NCI-H460 (cell line): Measurements from ENCODE around the gene CTSO. TPM values are rescaled to one million over a fixed set of nuclear protein-coding genes. Genes with fewer than 3 reads are reported as not detected.
"Not testable (repeated sequence)": the region's sequence is repeated elsewhere in the genome, so short reads cannot be mapped to it uniquely, and the experiment has no call there.

Experiments
- DNase-seq: peaks from one replicate; pipeline ENCODE4 v3.0.0-alpha.2; 2016; ENCODE audit warnings: low read depth; ENCODE audit errors: extremely low read depth
- total RNA-seq: library from RNA; depleted of rRNA; stranded (reverse); fragments of >200 nt; shearing (Covaris generic); gene quantifications from 2 replicates; pipeline ENCODE4 v1.2.3, GENCODE V29; 2014

CTSO gene
- total RNA-seq, 1 experiment from 2014 or later, result 5.6 TPM

- no peak for DNase-seq
These were observed 2.8 kb upstream of the CTSO start for GRCh38 chr4:155956461-155956860.

GRCh38 chr4:155954939-155955338 is 1.3 kb upstream of the CTSO start:
- DNase-seq, result no peak

GRCh38 chr4:155954118-155954685 is 536 bp upstream of the CTSO start:
- no peak for DNase-seq

GRCh38 chr4:155952501-155952901 is 1.2 kb downstream of the CTSO start:
- no peak for DNase-seq

GRCh38 chr4:155950461-155950860 is 3.2 kb downstream of the CTSO start:
- no peak for DNase-seq

GRCh38 chr4:155948541-155948940 is 5.1 kb downstream of the CTSO start:
- no peak for DNase-seq

GRCh38 chr4:155946486-155946885 is 7.2 kb downstream of the CTSO start:
- no peak for DNase-seq

GRCh38 chr4:155944516-155944915 is 9.2 kb downstream of the CTSO start:
- no peak for DNase-seq

GRCh38 chr4:155943605-155944291 is 9.9 kb downstream of the CTSO start:
- DNase-seq, result no peak

- DNase-seq, result no peak
These were observed 11.8 kb downstream of the CTSO start for GRCh38 chr4:155941820-155942219.

GRCh38 chr4:155941085-155941790 is 12.4 kb downstream of the CTSO start:
- no peak for DNase-seq

GRCh38 chr4:155935389-155935986 is 18.2 kb downstream of the CTSO start:
- no peak for DNase-seq

- DNase-seq, result not testable (repeated sequence)
These were observed 19.0 kb downstream of the CTSO start for GRCh38 chr4:155934634-155935033.

GRCh38 chr4:155931634-155932033 is 22.0 kb downstream of the CTSO start:
- no peak for DNase-seq

- DNase-seq, result no peak
These were observed 23.3 kb downstream of the CTSO start for GRCh38 chr4:155930330-155930729.

- DNase-seq, result no peak
These were observed 23.8 kb downstream of the CTSO start for GRCh38 chr4:155929833-155930232.

GRCh38 chr4:155924637-155925036 is 29.0 kb downstream of the CTSO start:
- no peak for DNase-seq

GRCh38 chr4:155921597-155921996 is 32.1 kb downstream of the CTSO start:
- no peak for DNase-seq

GRCh38 chr4:155914782-155915181 is 38.9 kb downstream of the CTSO start:
- no peak for DNase-seq

GRCh38 chr4:155911905-155912304 is 41.8 kb downstream of the CTSO start:
- no peak for DNase-seq

GRCh38 chr4:155909615-155910226 is 43.9 kb downstream of the CTSO start:
- DNase-seq, result no peak
